GM12892 (cell line): ENCODE data around the gene PLEKHG5.

ENCODE experiments used
- POLR2A ChIP-seq: IDR thresholded peaks from 2 replicates; pipeline ENCODE4 v1.6.1; 2011; ENCODE audit warnings: low read depth, low read length, control low read depth
- POLR2AphosphoS5 ChIP-seq: IDR thresholded peaks from 2 replicates; pipeline ENCODE4 v1.6.1; 2011; ENCODE audit warnings: low read depth, low read length, control low read depth

DNA sequence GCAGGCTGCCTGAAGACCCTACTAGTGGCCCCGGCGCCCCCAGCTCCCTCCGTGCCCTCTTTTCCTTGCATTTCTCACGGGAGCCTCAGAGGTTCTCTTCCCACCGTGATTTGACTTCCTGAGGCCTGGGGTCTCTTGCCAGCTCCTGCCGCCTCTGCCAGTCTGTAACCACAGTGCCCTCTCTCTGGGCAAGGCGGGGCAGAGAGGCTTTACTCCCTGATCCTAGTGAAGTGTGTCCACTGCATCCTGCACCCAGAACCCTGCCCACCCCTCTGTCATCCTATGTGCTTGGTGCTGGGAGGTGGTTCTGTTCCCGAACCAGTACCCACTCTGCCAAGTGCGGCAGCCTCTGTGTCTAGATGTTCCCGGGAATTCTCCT lies 64.5 kb downstream of the PLEKHG5 start:
- TF ChIP-seq POLR2A: no peak
- no peak for TF ChIP-seq POLR2AphosphoS5
